AG10803 (cell line): ENCODE results near the gene MAGEB4.

Experiments
- DNase-seq: peaks from one replicate; pipeline ENCODE4 v3.0.0; 2010; ENCODE audit warnings: low read depth
- H3K4me3 ChIP-seq: 2 replicates; pipeline ENCODE4 v1.5.1; 2011; ENCODE audit warnings: mild to moderate bottlenecking, low read length, control low read depth
- TF ChIP-seq, protein P1 (sequence below): conservative IDR thresholded peaks from 2 replicates; pipeline ENCODE4 v1.5.1; 2011; ENCODE audit warnings: mild to moderate bottlenecking, low read length, control low read depth, inconsistent platforms

MAGEB4 gene

DNA sequence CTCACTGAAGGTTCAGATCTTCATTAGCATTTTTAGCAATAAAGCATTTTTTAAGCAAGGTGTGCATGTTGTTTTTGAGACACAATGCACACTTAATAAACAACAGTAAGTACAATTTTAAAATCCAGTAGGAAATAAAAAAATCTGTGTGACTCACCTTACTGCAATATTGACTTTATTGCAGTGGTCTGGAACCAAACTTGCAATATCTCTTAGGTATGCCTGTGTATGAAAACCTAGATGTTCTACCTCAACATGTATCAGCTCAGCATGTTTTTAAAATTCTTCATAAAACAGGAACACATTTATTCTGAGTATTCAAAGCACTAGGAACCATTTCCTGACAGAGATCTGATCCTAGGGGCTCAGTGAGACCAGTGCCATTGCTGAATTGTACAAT, 40.7 kb downstream of the MAGEB4 start:
- TF ChIP-seq, protein P1, sequence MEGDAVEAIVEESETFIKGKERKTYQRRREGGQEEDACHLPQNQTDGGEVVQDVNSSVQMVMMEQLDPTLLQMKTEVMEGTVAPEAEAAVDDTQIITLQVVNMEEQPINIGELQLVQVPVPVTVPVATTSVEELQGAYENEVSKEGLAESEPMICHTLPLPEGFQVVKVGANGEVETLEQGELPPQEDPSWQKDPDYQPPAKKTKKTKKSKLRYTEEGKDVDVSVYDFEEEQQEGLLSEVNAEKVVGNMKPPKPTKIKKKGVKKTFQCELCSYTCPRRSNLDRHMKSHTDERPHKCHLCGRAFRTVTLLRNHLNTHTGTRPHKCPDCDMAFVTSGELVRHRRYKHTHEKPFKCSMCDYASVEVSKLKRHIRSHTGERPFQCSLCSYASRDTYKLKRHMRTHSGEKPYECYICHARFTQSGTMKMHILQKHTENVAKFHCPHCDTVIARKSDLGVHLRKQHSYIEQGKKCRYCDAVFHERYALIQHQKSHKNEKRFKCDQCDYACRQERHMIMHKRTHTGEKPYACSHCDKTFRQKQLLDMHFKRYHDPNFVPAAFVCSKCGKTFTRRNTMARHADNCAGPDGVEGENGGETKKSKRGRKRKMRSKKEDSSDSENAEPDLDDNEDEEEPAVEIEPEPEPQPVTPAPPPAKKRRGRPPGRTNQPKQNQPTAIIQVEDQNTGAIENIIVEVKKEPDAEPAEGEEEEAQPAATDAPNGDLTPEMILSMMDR, result no peak
- no peak overlapping the region for H3K4me3 ChIP-seq
- peak; percentile 0 for DNase-seq

DNA sequence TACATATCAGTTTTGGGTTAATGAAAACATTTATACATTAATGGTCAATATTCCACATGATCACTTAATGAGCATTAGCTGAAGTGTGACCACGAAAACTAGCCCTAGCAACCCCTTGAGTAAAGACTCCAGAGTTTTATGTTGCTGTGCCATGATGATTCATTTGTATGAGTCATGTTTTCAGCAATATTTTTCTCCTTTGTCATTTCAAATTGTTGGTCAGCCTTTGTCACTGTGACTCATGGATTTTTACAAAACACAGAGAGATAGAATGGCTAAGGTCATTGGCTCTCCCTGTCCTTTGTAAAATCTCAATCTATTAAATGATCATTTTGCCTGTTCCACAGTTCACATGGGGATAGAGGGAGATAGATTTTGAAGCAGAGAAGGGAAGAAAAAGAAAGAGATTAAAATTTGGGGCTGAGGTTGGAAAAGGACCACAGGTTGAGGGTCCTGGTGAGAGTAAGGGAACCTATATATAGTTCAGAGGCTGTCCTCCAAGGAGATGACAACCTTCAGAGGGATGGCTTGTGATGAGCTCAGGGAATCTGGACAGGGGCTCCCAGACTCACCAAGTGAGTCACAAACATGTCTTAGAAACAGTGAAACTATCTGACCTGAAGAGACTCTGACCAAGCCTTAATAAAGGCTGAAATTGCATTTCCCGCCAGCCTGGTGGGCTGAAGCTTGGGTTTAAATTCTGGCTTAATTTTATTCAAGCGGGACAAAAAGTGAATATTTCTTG, 41.8 kb downstream of the MAGEB4 start:
- TF ChIP-seq, protein P1, result no peak
- H3K4me3 ChIP-seq, result no peak overlapping the region
- peak; percentile 82 for DNase-seq
